Stimulated activated naive CD4-positive, alpha-beta T cell treated with Interleukin-2 at 50 U/mL for 16 hours (primary cell): ENCODE measurements around the gene VSTM4.

Experiments
- DNase-seq: peaks from one replicate; lab custom pipeline; 2025; lab: John Stamatoyannopoulos, UW

Gene VSTM4

DNA sequence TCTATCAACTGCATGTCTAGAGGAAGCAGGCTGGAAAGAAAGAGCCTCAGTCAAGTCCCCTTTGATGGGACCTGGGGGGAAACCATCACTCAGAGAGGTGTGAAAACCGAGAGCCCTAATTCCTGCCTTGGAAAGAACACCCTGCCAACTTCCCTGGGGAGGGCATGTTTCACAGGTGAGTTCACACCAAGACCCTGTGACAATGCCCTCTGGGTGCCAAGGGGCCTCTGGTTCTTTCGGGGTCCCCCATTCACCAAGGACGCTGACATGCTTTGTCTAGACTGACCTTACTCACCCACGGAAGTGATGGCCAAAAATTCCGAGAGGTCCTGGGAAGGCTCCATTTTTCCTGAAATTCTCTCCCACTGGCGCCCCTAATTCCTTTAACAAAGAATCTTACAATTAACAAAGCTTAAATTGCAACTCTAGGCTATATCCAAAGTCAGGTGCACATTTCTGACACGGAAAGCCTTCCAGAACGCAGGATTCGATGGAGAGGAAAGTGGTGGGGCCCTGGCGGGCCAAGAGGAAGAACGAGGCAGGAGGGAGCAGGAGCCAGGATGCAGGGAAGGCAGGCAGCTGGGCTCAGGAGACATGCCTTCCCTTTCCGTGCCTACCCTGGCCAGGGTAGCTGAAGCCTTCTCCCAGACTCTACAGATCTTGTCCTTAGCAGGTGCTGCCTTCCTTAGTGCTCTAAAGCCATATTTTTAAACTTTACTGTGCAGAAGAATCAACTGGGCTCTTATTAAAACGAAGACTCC, 23.7 kb downstream of the VSTM4 start:
- DNase-seq = no peak

- DNase-seq = no peak
These were observed 24.5 kb downstream of the VSTM4 start for GRCh38 chr10:49090696-49091380.

GRCh38 chr10:49090189-49090575, 25.1 kb downstream of the VSTM4 start:
- DNase-seq = no peak

DNA sequence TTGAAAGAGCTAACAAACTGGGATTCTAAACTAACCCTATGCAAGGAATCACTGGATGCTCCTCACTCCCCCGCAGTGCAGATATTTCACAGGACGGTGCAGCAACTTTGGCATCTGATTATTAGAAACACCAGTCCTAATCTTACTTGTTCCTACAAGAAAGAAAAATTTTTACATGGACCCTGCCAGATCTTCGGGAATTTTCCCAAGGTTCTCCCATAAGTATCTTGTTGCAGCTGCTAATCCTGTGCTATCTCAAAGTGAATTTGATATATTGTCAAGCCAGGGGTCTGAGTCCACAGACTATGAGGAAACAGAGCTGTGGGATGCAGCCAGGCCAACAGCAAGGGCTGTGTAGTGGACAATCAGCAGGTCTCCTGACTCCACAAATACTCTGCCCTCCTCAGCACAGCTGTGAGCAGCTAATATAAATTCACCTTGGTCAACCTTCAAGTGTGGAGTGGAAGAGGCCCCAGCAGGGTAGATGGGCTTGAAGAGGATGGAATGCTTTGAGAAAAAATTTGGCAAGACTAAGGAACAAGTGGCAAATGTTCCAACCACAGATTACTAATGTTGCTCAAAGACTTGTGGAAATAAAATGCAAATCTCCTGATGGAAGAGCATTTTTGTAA, 25.6 kb downstream of the VSTM4 start:
- no peak for DNase-seq

GRCh38 chr10:49089152-49089551, 26.2 kb downstream of the VSTM4 start:
- no peak for DNase-seq

- no peak for DNase-seq
These were observed 28.4 kb downstream of the VSTM4 start for GRCh38 chr10:49086889-49087288.

DNA sequence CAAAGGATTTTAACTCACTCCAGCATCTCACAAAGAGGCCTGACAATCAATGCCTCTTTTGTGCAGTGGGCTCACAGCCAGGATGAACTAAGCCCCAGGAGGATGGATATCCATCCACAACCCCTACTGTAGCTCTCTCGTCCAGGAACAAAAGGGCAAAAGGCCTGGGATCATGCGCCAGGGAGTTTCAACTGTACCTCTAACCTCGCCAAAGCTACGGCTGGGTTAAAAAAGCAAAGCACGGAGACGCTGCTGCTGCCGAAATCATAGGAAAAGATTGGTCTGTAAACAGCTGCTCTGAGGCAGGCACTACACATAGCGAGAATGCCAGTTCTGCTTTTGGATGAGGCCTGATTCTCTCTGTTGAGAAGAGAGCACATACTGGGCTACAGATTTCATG, 32.1 kb downstream of the VSTM4 start:
- no peak for DNase-seq

DNA sequence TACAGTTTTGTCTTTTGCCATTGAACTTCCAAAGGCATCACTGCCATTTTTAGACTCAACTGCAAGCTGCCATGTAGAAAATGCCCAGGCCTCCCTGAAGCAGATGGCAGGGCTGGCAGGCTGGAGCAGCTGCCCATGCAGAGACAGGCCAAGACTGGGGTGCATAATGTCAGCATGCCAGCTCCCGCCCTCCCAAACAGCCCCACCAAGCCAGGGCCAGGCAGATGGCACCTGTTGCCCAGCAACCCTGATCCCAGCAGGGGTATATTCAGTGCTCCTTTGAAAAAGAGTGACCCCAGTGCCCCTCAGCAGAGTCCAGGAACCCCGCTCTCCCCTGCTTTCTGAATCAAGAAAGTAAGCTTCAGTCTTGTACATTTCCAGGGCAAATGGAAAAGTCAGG, 32.6 kb downstream of the VSTM4 start:
- DNase-seq = no peak

GRCh38 chr10:49081547-49082275, 33.6 kb downstream of the VSTM4 start:
- no peak for DNase-seq

DNA sequence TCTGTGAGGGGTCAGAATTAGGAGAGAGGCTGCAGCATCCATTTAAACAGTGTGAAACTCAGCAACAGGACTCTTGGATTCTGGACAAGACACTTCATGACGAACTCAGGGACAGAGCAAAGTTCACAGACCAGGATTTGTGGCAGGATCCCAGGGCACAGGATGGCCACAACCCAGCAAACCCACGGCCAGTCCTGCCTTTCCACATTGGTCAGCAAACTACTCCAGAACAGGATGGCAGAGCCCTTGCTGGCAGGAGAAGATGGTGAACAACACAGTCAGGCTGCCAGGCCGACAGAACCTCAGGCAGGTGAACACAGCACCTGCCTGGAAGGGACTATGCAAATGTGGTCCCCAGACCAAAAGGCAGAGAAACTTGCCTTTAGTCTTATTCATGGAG, 34.4 kb downstream of the VSTM4 start:
- DNase-seq = no peak

DNA sequence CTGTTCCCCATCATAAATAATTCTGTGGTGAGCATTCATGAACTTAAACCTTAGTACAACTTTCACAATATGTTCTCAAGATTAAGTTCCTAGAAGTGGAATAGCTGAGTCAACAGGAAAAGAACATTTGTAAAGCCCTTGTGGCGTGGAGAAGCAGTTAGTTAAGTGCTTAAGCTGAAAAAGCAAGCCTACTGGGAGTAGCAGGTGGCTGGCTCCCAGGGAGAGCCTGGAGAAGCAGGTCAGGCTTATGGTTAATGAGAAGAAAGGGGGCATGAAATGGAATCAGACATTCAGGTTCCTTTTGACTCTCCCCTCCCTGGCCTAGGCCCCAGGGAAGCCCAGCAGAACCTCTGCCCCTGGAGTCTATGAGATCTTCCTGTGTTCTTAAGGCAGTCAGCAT, 35.3 kb downstream of the VSTM4 start:
- no peak for DNase-seq

DNA sequence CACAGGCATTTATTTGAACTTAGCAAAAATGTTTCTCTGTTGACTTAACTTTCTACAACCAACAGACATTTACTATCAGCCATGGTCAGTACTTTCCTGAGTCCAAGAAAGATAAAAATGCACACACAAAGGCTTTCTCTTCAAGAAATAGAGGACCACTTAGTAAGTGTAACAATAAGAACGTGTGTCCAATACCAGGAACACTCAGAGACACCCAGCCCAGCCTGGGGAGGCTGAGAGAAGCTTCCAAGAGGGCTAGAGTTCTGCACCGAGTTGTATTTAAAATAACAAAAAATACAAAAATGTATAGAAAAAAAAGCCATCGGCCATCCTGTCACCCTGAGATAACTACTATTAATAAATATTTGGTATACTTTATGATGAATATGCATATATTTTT, 35.8 kb downstream of the VSTM4 start:
- no peak for DNase-seq

- DNase-seq = no peak
These were observed 36.2 kb downstream of the VSTM4 start for GRCh38 chr10:49079072-49079471.

DNA sequence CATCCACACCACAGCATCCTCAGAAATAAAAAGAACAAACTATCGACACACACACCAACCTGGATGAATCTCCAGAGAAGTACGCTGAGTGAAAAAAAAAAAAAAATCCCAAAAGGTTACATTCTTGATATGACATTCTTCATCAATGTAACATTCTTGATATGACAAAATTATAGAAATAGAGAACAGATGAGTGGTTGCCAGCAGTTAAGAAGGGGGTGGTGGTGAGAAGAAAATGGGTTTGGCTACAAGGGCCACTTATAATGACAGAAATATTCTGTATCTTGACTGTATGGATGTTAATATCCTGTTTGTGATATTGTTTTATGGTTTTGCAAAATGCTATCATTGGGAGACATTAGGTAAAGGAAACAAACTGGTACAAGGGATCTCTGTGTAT, 36.9 kb downstream of the VSTM4 start:
- no peak for DNase-seq

GRCh38 chr10:49076741-49077521, 38.4 kb downstream of the VSTM4 start:
- no peak for DNase-seq

GRCh38 chr10:49076319-49076718, 39.0 kb downstream of the VSTM4 start:
- DNase-seq = no peak

DNA sequence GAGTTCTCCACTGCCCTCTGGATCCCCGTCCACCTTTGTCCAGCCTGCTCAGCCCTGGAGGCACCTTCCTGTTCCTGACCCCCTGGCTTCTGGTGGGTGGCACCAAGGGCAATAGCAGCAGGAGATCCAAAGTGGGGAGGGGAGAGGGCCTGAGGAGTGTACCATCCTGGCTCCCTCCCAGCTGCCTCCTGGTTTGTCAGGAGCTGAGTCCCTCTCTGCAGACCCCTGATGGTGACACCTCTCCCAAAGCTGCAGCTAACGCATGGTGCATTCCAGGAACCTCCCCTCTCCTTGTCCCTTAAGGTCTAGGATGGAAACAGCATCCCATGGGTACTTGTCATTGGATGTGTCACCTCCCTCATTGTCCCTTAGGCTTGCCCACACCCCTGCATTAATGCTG, 39.6 kb downstream of the VSTM4 start:
- no peak for DNase-seq

DNA sequence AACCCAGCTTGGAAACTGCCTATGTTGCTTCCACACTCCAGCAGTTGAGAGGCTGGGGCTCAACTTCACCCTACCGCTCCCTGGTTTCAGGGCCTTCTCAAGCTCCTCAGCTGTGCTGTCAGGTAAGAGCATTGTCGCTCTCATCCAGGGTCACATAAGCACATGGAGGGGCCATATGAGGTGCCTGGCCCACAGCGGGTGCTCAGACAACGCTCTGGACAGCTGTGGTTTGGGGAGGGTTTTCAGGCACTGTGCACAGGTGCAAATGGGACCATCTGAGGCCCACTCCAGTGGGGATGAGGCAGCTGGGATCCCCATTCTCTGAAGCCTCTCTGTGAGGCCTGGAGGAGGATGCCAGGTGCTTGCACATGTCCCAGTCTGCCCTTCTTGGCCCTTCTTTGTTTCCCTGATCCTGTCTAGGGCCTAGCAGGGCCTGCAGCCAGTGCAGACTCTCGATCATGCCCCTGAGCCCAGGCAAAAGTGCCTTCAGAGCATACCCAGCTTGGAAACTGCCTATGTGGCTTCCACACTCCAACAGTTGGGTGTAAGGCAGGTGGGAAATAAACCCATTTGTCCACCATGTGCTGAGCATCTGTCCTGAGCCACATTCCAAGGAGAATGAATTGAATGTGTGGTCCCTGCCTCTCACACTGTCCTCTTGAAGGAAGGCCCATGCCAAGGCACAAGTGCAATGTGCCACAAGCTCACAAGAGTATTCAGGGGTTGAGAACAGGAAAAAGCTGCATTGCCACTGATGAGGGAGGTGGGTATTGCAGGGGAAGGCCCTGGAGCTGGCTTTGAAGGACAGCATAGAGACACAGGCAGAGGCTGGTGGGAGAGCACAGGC, 40.3 kb downstream of the VSTM4 start:
- no peak for DNase-seq

GRCh38 chr10:49072166-49072885, 43.0 kb downstream of the VSTM4 start:
- no peak for DNase-seq

DNA sequence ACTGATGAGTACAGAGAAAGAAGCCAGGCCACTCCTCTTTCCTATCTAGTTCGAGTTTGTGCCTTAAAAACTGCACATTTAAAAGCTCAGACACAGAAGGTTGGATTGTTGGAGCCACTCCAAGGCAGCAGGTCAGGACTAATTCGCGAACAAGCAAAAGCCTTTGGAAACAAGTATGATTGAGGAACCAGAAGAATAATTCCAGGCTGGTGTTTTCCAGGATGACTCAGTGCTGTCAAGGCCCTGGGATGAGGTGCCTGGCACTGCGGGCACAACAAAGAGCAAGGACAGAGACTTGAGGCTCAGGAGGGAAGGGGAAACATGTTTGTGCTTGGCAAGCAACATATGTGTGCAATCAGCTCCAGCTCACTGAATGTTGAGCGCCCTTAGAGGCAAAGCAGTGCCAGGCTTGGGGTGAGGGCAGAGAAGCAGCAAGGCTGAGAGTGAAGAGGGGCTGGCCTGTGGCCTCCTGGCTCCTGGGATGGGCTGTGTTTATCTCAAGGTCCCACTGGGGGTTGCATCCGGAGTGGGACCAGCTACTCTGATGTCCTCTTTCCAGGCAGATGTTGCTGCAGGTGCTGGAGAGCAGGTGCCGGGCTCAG, 44.1 kb downstream of the VSTM4 start:
- no peak for DNase-seq
